HepG2 (cell line): ENCODE measurements around the gene SEMA3F. TPM values are rescaled to one million over a fixed set of nuclear protein-coding genes. Genes with fewer than 3 reads are reported as not detected.

ENCODE experiments used
- BRCA1 ChIP-seq: sonication (generic); formaldehyde crosslinking; IDR thresholded peaks from 2 replicates; pipeline ENCODE4 v1.4.0; 2020; ENCODE audit warnings: missing genetic modification reagents
- BRD4 ChIP-seq: sonication (generic); formaldehyde crosslinking; IDR thresholded peaks from 2 replicates; pipeline ENCODE4 v1.4.0; 2020; ENCODE audit warnings: missing genetic modification reagents
- CBX5 ChIP-seq: sonication (generic); formaldehyde crosslinking; IDR thresholded peaks from 2 replicates; pipeline ENCODE4 v1.4.0; 2020; ENCODE audit warnings: missing genetic modification reagents, borderline replicate concordance
- FOXA3 ChIP-seq: IDR thresholded peaks from 2 replicates; pipeline ENCODE4 v1.6.1; 2016; ENCODE audit warnings: missing genetic modification reagents, missing compliant biosample characterization
- FOXJ3 ChIP-seq: sonication (generic); formaldehyde crosslinking; IDR thresholded peaks from 2 replicates; pipeline ENCODE4 v1.4.0; 2020; ENCODE audit warnings: missing genetic modification reagents, mild to moderate bottlenecking, borderline replicate concordance
- HMG20A ChIP-seq: IDR thresholded peaks from 2 replicates; pipeline ENCODE4 v1.6.1; 2016; ENCODE audit warnings: borderline replicate concordance
- HOXA3 ChIP-seq: sonication (generic); formaldehyde crosslinking; IDR thresholded peaks from 2 replicates; pipeline ENCODE4 v1.5.0; 2020; ENCODE audit warnings: missing genetic modification reagents
- IRX3 ChIP-seq: sonication (generic); formaldehyde crosslinking; IDR thresholded peaks from 2 replicates; pipeline ENCODE4 v1.8.1; 2023; ENCODE audit warnings: mild to moderate bottlenecking, low read depth, missing genetic modification reagents, borderline replicate concordance
- KLF11 ChIP-seq: IDR thresholded peaks from 2 replicates; pipeline ENCODE4 v1.6.1; 2016; ENCODE audit warnings: missing compliant biosample characterization
- MTA1 ChIP-seq: sonication (generic); formaldehyde crosslinking; IDR thresholded peaks from 2 replicates; pipeline ENCODE4 v1.4.0; 2020; ENCODE audit warnings: missing genetic modification reagents, mild to moderate bottlenecking, borderline replicate concordance
- NFE2L2 ChIP-seq: fragments of 150-350 bp; IDR thresholded peaks from 2 replicates; pipeline ENCODE4 v1.6.1; 2014; ENCODE audit warnings: low read length
- NFKBIZ ChIP-seq: IDR thresholded peaks from 2 replicates; pipeline ENCODE4 v1.6.1; 2018; ENCODE audit warnings: missing genetic modification reagents, missing compliant biosample characterization
- PHF20 ChIP-seq: sonication (generic); formaldehyde crosslinking; IDR thresholded peaks from 2 replicates; pipeline ENCODE4 v1.5.0; 2020; ENCODE audit warnings: mild to moderate bottlenecking, missing genetic modification reagents
- SAFB2 ChIP-seq: sonication (generic); formaldehyde crosslinking; IDR thresholded peaks from 2 replicates; pipeline ENCODE4 v1.5.1; 2020; ENCODE audit warnings: missing genetic modification reagents, low read depth, mild to moderate bottlenecking, borderline replicate concordance
- TAF15 ChIP-seq: fragments of 200-400 bp; formaldehyde crosslinking; IDR thresholded peaks from one replicate; pipeline ENCODE4 v1.6.1; 2018; ENCODE audit warnings: mild to moderate bottlenecking, low read depth, low read length; ENCODE audit not compliant: poor library complexity, severe bottlenecking
- TP53 ChIP-seq: sonication (generic); formaldehyde crosslinking; conservative IDR thresholded peaks from 2 replicates; pipeline ENCODE4 v1.4.0; 2020; ENCODE audit warnings: missing genetic modification reagents
- ZNF264 ChIP-seq: sonication (generic); formaldehyde crosslinking; IDR thresholded peaks from 2 replicates; pipeline ENCODE4 v1.4.0; 2020; ENCODE audit warnings: missing genetic modification reagents
- ZNF451 ChIP-seq: sonication (generic); formaldehyde crosslinking; IDR thresholded peaks from 2 replicates; pipeline ENCODE4 v1.5.0; 2020; ENCODE audit warnings: mild to moderate bottlenecking, missing genetic modification reagents
- ZNF572 ChIP-seq: sonication (generic); formaldehyde crosslinking; IDR thresholded peaks from 2 replicates; pipeline ENCODE4 v1.5.1; 2020; ENCODE audit warnings: mild to moderate bottlenecking, missing genetic modification reagents
- ZNF616 ChIP-seq: sonication (generic); formaldehyde crosslinking; IDR thresholded peaks from 2 replicates; pipeline ENCODE4 v1.5.0; 2020; ENCODE audit warnings: low read depth, mild to moderate bottlenecking, missing genetic modification reagents
- ZNF703 ChIP-seq: sonication (generic); formaldehyde crosslinking; IDR thresholded peaks from 2 replicates; pipeline ENCODE4 v1.5.1; 2020; ENCODE audit warnings: missing genetic modification reagents, mild to moderate bottlenecking, moderate library complexity, borderline replicate concordance
- ZNF839 ChIP-seq: sonication (generic); formaldehyde crosslinking; IDR thresholded peaks from 2 replicates; pipeline ENCODE4 v1.4.0; 2020; ENCODE audit warnings: missing genetic modification reagents, mild to moderate bottlenecking, borderline replicate concordance
- polyA plus RNA-seq, 8 experiments: library from polyadenylated mRNA; depleted of rRNA in 3 of 8; stranded (reverse) in 7 of 8; unstranded in 1 of 8; fragments of >200 nt; fragmentation: Illumina TruSeq in 4 of 8; extraction: Trizol in 4 of 8; gene quantifications; 2 replicates each; pipeline versions ENCODE4 v1.2.1 to v1.2.3, GENCODE V29; 2011 to 2016; ENCODE audit warnings: low read depth in 4 of 8, missing spikeins in 1 of 8, mixed read lengths in 1 of 8; ENCODE audit not compliant: insufficient read depth in 1 of 8
- total RNA-seq, 5 experiments: library from RNA; depleted of rRNA; stranded (reverse); fragments of >200 nt; fragmentation: Illumina TruSeq; extraction: Trizol; gene quantifications; 2 replicates each; pipeline ENCODE4 v1.2.3, GENCODE V29; 2016; ENCODE audit warnings: low read depth in 1 of 5
- TF ChIP-seq, protein P1 (sequence below): IDR thresholded peaks from 2 replicates; pipeline ENCODE4 v1.6.1; 2016; ENCODE audit warnings: missing compliant biosample characterization, missing genetic modification reagents, borderline replicate concordance
- TF ChIP-seq, protein P2 (sequence below): sonication (generic); formaldehyde crosslinking; IDR thresholded peaks from 2 replicates; pipeline ENCODE4 v1.8.1; 2022; ENCODE audit warnings: low read depth, mild to moderate bottlenecking, missing genetic modification reagents
- TF ChIP-seq, protein P3 (sequence below): sonication (generic); formaldehyde crosslinking; IDR thresholded peaks from 2 replicates; pipeline ENCODE4 v1.4.0; 2020; ENCODE audit warnings: missing genetic modification reagents
- TF ChIP-seq, protein P4 (sequence below): sonication (generic); formaldehyde crosslinking; IDR thresholded peaks from 2 replicates; pipeline ENCODE4 v1.4.0; 2020; ENCODE audit warnings: mild to moderate bottlenecking, low read depth, missing genetic modification reagents

SEMA3F gene
- total and polyA plus RNA-seq, 2 of the 13 experiments (the other 11 are each of a cell fraction or from before 2014, with no cell fraction given), result 7.6 to 17.2 TPM

DNA sequence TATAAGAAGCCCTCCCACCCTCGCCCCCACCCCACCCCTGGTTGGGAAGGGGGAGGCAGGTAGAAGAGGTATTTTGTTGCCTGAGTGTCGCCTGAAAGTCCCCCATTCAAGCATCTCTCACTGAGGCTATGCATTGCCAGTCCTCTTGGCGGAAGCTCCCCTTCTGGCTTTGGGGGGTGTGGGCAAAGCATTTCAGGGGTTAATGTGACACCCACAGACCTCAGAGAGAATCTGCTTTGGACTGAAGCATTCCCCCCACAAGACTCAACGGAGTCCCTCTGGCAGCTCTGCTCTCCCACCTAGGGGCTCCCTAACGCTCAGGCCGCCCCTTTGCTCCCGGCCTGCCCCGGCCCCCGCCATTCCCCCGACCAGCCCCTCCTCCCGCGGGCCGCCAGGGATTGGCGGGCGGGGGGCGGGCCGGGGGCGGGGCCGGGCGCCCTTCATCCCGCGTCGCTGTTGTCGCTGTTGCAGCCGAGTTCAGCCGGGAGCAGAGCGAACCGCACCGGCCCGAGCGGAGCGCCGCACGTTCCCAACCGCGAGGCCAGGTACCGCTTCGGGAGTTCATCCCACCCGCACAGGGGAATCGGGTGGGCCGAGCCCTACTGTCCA is 49.8 kb downstream of the SEMA3F start, which contains the start of gene SLC38A3 (continued):
- TF ChIP-seq, protein P1, sequence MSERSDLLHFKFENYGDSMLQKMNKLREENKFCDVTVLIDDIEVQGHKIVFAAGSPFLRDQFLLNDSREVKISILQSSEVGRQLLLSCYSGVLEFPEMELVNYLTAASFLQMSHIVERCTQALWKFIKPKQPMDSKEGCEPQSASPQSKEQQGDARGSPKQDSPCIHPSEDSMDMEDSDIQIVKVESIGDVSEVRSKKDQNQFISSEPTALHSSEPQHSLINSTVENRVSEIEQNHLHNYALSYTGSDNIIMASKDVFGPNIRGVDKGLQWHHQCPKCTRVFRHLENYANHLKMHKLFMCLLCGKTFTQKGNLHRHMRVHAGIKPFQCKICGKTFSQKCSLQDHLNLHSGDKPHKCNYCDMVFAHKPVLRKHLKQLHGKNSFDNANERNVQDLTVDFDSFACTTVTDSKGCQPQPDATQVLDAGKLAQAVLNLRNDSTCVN (CRISPR knock-in tag), result no peak
- TF ChIP-seq KLF11 (no peak), BRCA1 (CRISPR knock-in tag) (no peak), ZNF703 (CRISPR knock-in tag) (no peak), PHF20 (CRISPR knock-in tag) (no peak), HMG20A (CRISPR knock-in tag) (no peak), SAFB2 (CRISPR knock-in tag) (no peak), ZNF616 (no peak), BRD4 (CRISPR knock-in tag) (no peak), TAF15 (no peak), ZNF451 (CRISPR knock-in tag) (no peak), HOXA3 (no peak), FOXA3 (0 out of 2 replicates have a peak, but pooled peaks have one; percentile 13), IRX3 (0 out of 2 replicates have a peak, but pooled peaks have one; percentile 24), MTA1 (CRISPR knock-in tag) (no peak), TP53 (CRISPR knock-in tag) (no peak), ZNF839 (CRISPR knock-in tag) (no peak), NFE2L2 (no peak), NFKBIZ (CRISPR knock-in tag) (no peak), CBX5 (CRISPR knock-in tag) (no peak), ZNF572 (CRISPR knock-in tag) (no peak), FOXJ3 (0 out of 2 replicates have a peak, but pooled peaks have one; percentile 10), ZNF264 (CRISPR knock-in tag) (no peak)
- TF ChIP-seq, protein P2, sequence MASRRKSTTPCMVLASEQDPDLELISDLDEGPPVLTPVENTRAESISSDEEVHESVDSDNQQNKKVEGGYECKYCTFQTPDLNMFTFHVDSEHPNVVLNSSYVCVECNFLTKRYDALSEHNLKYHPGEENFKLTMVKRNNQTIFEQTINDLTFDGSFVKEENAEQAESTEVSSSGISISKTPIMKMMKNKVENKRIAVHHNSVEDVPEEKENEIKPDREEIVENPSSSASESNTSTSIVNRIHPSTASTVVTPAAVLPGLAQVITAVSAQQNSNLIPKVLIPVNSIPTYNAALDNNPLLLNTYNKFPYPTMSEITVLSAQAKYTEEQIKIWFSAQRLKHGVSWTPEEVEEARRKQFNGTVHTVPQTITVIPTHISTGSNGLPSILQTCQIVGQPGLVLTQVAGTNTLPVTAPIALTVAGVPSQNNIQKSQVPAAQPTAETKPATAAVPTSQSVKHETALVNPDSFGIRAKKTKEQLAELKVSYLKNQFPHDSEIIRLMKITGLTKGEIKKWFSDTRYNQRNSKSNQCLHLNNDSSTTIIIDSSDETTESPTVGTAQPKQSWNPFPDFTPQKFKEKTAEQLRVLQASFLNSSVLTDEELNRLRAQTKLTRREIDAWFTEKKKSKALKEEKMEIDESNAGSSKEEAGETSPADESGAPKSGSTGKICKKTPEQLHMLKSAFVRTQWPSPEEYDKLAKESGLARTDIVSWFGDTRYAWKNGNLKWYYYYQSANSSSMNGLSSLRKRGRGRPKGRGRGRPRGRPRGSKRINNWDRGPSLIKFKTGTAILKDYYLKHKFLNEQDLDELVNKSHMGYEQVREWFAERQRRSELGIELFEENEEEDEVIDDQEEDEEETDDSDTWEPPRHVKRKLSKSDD (CRISPR knock-in tag), result no peak
- TF ChIP-seq, protein P3, sequence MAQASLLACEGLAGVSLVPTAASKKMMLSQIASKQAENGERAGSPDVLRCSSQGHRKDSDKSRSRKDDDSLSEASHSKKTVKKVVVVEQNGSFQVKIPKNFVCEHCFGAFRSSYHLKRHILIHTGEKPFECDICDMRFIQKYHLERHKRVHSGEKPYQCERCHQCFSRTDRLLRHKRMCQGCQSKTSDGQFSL (CRISPR knock-in tag), result no peak
- TF ChIP-seq, protein P4, sequence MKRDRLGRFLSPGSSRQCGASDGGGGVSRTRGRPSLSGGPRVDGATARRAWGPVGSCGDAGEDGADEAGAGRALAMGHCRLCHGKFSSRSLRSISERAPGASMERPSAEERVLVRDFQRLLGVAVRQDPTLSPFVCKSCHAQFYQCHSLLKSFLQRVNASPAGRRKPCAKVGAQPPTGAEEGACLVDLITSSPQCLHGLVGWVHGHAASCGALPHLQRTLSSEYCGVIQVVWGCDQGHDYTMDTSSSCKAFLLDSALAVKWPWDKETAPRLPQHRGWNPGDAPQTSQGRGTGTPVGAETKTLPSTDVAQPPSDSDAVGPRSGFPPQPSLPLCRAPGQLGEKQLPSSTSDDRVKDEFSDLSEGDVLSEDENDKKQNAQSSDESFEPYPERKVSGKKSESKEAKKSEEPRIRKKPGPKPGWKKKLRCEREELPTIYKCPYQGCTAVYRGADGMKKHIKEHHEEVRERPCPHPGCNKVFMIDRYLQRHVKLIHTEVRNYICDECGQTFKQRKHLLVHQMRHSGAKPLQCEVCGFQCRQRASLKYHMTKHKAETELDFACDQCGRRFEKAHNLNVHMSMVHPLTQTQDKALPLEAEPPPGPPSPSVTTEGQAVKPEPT, result no peak
